Breast epithelium (tissue), 4 donors: ENCODE data around the gene GALNT7. TPM values are rescaled to one million over a fixed set of nuclear protein-coding genes. Genes with fewer than 3 reads are reported as not detected.

Experiments used
- DNase-seq, 2 donors: peaks; one replicate each; pipeline ENCODE4 v3.0.0-alpha.2; 2019; ENCODE audit warnings: low spot score in 2 of 2
- H3K27ac ChIP-seq, 2 donors: fragments of 200-600 bp; sonication (generic) in 1 of 2; one replicate each; pipeline ENCODE4 v1.5.1; 2016 to 2019; ENCODE audit warnings: mild to moderate bottlenecking in 1 of 2
- H3K27me3 ChIP-seq, 2 donors: fragments of 200-600 bp; sonication (generic) in 1 of 2; one replicate each; pipeline versions ENCODE4 v1.5.1 to v1.6.0; 2017 to 2019; ENCODE audit warnings: control low read depth in 1 of 2, mild to moderate bottlenecking in 1 of 2
- H3K36me3 ChIP-seq: fragments of 200-600 bp; one replicate; pipeline ENCODE4 v1.5.1; 2019
- H3K4me1 ChIP-seq, 2 donors: fragments of 200-600 bp; sonication (generic); one replicate each; pipeline ENCODE4 v1.5.1; 2016 to 2019; ENCODE audit warnings: control low read depth in 1 of 2
- H3K4me3 ChIP-seq, 3 donors: fragments of 200-600 bp; sonication (generic); 1 replicate in 2 of 3; 2 replicates in 1 of 3; pipeline ENCODE4 v1.5.1; 2016 to 2019; ENCODE audit warnings: mild to moderate bottlenecking in 3 of 3, moderate library complexity in 2 of 3
- H3K9me3 ChIP-seq, 2 donors: fragments of 200-600 bp; sonication (generic) in 1 of 2; one replicate each; pipeline ENCODE4 v1.5.1; 2016 to 2019; ENCODE audit warnings: control low read depth in 1 of 2
- POLR2A ChIP-seq: fragments of 450-650 bp; IDR thresholded peaks from one replicate; pipeline ENCODE4 v1.6.1; 2016; ENCODE audit warnings: antibody characterized with exemption, mild to moderate bottlenecking, moderate library complexity
- POLR2AphosphoS5 ChIP-seq, 3 donors: sonication (generic); formaldehyde crosslinking; IDR thresholded peaks; one replicate each; pipeline ENCODE4 v1.6.1; 2017; ENCODE audit warnings: antibody characterized with exemption in 3 of 3
- intact Hi-C: fragments of 100-400 bp; cut with DNase I; formaldehyde crosslinking; loops from one replicate; pipeline ENCODE4 v1.15.1; 2023; ENCODE audit warnings: low total_unique reads
- total RNA-seq, 3 donors: library from RNA; depleted of rRNA; stranded (reverse); fragments of >200 nt; gene quantifications; one replicate each; pipeline ENCODE4 v1.1.0, GENCODE V29; 2016
- TF ChIP-seq, protein P1 (sequence below), 3 donors: fragments of 450-650 bp; IDR thresholded peaks; one replicate each; pipeline ENCODE4 v1.5.1; 2016 to 2017; ENCODE audit warnings: antibody characterized with exemption in 3 of 3, mild to moderate bottlenecking in 3 of 3, moderate library complexity in 3 of 3

The GALNT7 gene
- total RNA-seq, 3 donors from 2014 or later: 10.7 to 67.2 (median 52.2) TPM

- TF ChIP-seq POLR2AphosphoS5 (IDR thresholded peaks at IDR 0.05) (peak; percentile 97 to 99 (median 98)), POLR2A (peak; percentile 100)
- TF ChIP-seq, protein P1, sequence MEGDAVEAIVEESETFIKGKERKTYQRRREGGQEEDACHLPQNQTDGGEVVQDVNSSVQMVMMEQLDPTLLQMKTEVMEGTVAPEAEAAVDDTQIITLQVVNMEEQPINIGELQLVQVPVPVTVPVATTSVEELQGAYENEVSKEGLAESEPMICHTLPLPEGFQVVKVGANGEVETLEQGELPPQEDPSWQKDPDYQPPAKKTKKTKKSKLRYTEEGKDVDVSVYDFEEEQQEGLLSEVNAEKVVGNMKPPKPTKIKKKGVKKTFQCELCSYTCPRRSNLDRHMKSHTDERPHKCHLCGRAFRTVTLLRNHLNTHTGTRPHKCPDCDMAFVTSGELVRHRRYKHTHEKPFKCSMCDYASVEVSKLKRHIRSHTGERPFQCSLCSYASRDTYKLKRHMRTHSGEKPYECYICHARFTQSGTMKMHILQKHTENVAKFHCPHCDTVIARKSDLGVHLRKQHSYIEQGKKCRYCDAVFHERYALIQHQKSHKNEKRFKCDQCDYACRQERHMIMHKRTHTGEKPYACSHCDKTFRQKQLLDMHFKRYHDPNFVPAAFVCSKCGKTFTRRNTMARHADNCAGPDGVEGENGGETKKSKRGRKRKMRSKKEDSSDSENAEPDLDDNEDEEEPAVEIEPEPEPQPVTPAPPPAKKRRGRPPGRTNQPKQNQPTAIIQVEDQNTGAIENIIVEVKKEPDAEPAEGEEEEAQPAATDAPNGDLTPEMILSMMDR (IDR thresholded peaks at IDR 0.05): no peak
- no peaks in the 10 kb centered on the region for H3K9me3 ChIP-seq
- peak within 1 kb of the TSS; percentile 99 to 100 for H3K27ac ChIP-seq
- peak; percentile 100 for DNase-seq
- intact Hi-C loops: no loop called here
- peak within 1 kb of the TSS; percentile 80 to 97 (median 83) for H3K4me3 ChIP-seq
- H3K36me3 ChIP-seq: no peaks in the 10 kb centered on the region
- no peaks in the 10 kb centered on the region for H3K27me3 ChIP-seq
- H3K4me1 ChIP-seq: peaks cover 0 to 4% of the 10 kb centered on the region in 2 donors
Observed at GRCh38 chr4:173334085-173334890, 165.7 kb downstream of the GALNT7 start, which contains the start of gene HMGB2. TSS of gene HMGB2 (minus strand) at chr4:173334358. CDS start at chr4:173333649, 709 bp downstream.

- TF ChIP-seq, protein P1 (IDR thresholded peaks at IDR 0.05): no peak
- peak in 1 of 3 donors; percentile 16 for TF ChIP-seq POLR2AphosphoS5 (IDR thresholded peaks at IDR 0.05)
- H3K27me3 ChIP-seq: no peaks in the 10 kb centered on the region
- peak overlapping the region; percentile 80 to 97 (median 83) for H3K4me3 ChIP-seq
- no peaks in the 10 kb centered on the region for H3K36me3 ChIP-seq
- intact Hi-C loops: no loop called here
- no peaks in the 10 kb centered on the region for H3K9me3 ChIP-seq
- peak overlapping the region; percentile 43 to 99 for H3K27ac ChIP-seq
- peak; percentile 26 to 54 for DNase-seq
- peaks cover 0 to 4% of the 10 kb centered on the region in 2 donors for H3K4me1 ChIP-seq
Observed at GRCh38 chr4:173334891-173335752, 166.5 kb downstream of the GALNT7 start.

GRCh38 chr4:173337463-173337862 lies 168.9 kb downstream of the GALNT7 start:
- intact Hi-C loops: no loop called here
- Histone ChIP-seq H3K4me1 (peaks cover 0 to 4% of the 10 kb centered on the region in 2 donors), H3K9me3 (no peaks in the 10 kb centered on the region), H3K27me3 (no peaks in the 10 kb centered on the region), H3K4me3 (no peak overlapping the region), H3K27ac (no peak overlapping the region), H3K36me3 (no peaks in the 10 kb centered on the region)
- no peak for DNase-seq
- TF ChIP-seq POLR2AphosphoS5 (IDR thresholded peaks at IDR 0.05): no peak
- TF ChIP-seq POLR2A: no peak
- TF ChIP-seq, protein P1 (IDR thresholded peaks at IDR 0.05): no peak

- Histone ChIP-seq H3K4me3 (no peak overlapping the region), H3K27ac (no peak overlapping the region), H3K4me1 (no peaks in the 10 kb centered on the region), H3K9me3 (no peaks in the 10 kb centered on the region), H3K27me3 (no peaks in the 10 kb centered on the region), H3K36me3 (no peaks in the 10 kb centered on the region)
- DNase-seq: no peak
- intact Hi-C loops: no loop called here
- TF ChIP-seq POLR2AphosphoS5 (IDR thresholded peaks at IDR 0.05) (no peak), POLR2A (no peak)
- TF ChIP-seq, protein P1 (IDR thresholded peaks at IDR 0.05): no peak
Observed at GRCh38 chr4:173343832-173344397, 175.3 kb downstream of the GALNT7 start.
